ENCODE data around the gene RPN1. TPM values are rescaled to one million over a fixed set of nuclear protein-coding genes. Genes with fewer than 3 reads are reported as not detected.

Gene RPN1
- total and polyA plus RNA-seq, 10 of the 15 experiments (the other 5 are each of a cell fraction or from before 2014, with no cell fraction given), result 56.1 to 266 (median 157) TPM

DNA sequence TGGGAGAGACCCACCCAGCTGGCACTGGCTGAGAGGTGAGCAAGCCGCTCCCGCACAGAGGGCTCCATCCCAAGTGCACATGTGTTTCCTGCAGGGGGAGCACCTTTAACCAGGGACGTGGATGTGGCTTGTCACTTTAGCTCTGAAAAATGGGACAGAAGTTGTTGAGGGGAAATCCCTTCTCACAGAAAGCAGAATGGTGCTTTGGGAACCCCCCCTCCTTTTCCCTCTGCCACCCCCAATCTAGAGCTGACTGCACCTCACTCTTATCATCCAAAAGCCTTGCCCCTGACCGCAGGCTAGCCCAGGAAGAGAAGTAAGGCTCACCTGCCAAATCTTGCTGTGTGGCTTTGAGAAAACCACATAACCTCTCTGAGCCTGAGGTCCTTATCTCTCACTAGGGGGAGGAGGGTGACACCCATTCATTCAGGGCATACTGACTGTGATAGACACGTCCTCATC, 77.9 kb downstream of the RPN1 start (continued):
- TF ChIP-seq SIN3A (IDR thresholded peaks at IDR 0.05; ENCODE audit: low read depth, low read length), result no peak
- TF ChIP-seq CHD4 (IDR thresholded peaks at IDR 0.05), result no peak
- TF ChIP-seq, protein P1, sequence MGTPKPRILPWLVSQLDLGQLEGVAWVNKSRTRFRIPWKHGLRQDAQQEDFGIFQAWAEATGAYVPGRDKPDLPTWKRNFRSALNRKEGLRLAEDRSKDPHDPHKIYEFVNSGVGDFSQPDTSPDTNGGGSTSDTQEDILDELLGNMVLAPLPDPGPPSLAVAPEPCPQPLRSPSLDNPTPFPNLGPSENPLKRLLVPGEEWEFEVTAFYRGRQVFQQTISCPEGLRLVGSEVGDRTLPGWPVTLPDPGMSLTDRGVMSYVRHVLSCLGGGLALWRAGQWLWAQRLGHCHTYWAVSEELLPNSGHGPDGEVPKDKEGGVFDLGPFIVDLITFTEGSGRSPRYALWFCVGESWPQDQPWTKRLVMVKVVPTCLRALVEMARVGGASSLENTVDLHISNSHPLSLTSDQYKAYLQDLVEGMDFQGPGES (IDR thresholded peaks at IDR 0.05), result no peak
- TF ChIP-seq IKZF1 (conservative IDR thresholded peaks at IDR 0.05), result peak; percentile 43; the same call in 1 of the 2 replicates
- TF ChIP-seq RB1 (IDR thresholded peaks at IDR 0.05; ENCODE audit: borderline replicate concordance), result no peak
- TF ChIP-seq, protein P2, sequence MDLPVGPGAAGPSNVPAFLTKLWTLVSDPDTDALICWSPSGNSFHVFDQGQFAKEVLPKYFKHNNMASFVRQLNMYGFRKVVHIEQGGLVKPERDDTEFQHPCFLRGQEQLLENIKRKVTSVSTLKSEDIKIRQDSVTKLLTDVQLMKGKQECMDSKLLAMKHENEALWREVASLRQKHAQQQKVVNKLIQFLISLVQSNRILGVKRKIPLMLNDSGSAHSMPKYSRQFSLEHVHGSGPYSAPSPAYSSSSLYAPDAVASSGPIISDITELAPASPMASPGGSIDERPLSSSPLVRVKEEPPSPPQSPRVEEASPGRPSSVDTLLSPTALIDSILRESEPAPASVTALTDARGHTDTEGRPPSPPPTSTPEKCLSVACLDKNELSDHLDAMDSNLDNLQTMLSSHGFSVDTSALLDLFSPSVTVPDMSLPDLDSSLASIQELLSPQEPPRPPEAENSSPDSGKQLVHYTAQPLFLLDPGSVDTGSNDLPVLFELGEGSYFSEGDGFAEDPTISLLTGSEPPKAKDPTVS (IDR thresholded peaks at IDR 0.05; ENCODE audit: low read depth, low read length), result no peak
- TF ChIP-seq SUZ12 (IDR thresholded peaks at IDR 0.05; ENCODE audit: unreplicated experiment), result no peak
- TF ChIP-seq, protein P3, sequence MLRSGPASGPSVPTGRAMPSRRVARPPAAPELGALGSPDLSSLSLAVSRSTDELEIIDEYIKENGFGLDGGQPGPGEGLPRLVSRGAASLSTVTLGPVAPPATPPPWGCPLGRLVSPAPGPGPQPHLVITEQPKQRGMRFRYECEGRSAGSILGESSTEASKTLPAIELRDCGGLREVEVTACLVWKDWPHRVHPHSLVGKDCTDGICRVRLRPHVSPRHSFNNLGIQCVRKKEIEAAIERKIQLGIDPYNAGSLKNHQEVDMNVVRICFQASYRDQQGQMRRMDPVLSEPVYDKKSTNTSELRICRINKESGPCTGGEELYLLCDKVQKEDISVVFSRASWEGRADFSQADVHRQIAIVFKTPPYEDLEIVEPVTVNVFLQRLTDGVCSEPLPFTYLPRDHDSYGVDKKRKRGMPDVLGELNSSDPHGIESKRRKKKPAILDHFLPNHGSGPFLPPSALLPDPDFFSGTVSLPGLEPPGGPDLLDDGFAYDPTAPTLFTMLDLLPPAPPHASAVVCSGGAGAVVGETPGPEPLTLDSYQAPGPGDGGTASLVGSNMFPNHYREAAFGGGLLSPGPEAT (IDR thresholded peaks at IDR 0.05; ENCODE audit: low read depth), result no peak
- TF ChIP-seq ZBED1 (IDR thresholded peaks at IDR 0.05; ENCODE audit: borderline replicate concordance), result no peak
- TF ChIP-seq, protein P4, sequence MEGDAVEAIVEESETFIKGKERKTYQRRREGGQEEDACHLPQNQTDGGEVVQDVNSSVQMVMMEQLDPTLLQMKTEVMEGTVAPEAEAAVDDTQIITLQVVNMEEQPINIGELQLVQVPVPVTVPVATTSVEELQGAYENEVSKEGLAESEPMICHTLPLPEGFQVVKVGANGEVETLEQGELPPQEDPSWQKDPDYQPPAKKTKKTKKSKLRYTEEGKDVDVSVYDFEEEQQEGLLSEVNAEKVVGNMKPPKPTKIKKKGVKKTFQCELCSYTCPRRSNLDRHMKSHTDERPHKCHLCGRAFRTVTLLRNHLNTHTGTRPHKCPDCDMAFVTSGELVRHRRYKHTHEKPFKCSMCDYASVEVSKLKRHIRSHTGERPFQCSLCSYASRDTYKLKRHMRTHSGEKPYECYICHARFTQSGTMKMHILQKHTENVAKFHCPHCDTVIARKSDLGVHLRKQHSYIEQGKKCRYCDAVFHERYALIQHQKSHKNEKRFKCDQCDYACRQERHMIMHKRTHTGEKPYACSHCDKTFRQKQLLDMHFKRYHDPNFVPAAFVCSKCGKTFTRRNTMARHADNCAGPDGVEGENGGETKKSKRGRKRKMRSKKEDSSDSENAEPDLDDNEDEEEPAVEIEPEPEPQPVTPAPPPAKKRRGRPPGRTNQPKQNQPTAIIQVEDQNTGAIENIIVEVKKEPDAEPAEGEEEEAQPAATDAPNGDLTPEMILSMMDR (IDR thresholded peaks at IDR 0.05 in 2 of 3, conservative IDR thresholded peaks at IDR 0.05 in 1 of 3; ENCODE audit: control insufficient read depth in 2 of 3, extremely low read depth in 1 of 3, insufficient read depth in 1 of 3, low read depth in 3 of 3, low read length in 3 of 3), result peak; percentile 33 to 45 (median 37); a peak in 5 of 6 replicates
- peak in 1 of 2 experiments; percentile 14; a peak in 1 of 4 replicates for TF ChIP-seq BHLHE40 (IDR thresholded peaks at IDR 0.05; ENCODE audit: borderline replicate concordance in 1 of 2, low read depth in 2 of 2, low read length in 1 of 2)
- peak; percentile 32 for TF ChIP-seq RUNX3 (IDR thresholded peaks at IDR 0.05; ENCODE audit: low read length)
- no peak for TF ChIP-seq RAD21 (IDR thresholded peaks at IDR 0.05; ENCODE audit: insufficient read depth, low read depth, low read length)
- no peak for TF ChIP-seq KLF5 (IDR thresholded peaks at IDR 0.05; ENCODE audit: partially characterized antibody)
- TF ChIP-seq, protein P5, sequence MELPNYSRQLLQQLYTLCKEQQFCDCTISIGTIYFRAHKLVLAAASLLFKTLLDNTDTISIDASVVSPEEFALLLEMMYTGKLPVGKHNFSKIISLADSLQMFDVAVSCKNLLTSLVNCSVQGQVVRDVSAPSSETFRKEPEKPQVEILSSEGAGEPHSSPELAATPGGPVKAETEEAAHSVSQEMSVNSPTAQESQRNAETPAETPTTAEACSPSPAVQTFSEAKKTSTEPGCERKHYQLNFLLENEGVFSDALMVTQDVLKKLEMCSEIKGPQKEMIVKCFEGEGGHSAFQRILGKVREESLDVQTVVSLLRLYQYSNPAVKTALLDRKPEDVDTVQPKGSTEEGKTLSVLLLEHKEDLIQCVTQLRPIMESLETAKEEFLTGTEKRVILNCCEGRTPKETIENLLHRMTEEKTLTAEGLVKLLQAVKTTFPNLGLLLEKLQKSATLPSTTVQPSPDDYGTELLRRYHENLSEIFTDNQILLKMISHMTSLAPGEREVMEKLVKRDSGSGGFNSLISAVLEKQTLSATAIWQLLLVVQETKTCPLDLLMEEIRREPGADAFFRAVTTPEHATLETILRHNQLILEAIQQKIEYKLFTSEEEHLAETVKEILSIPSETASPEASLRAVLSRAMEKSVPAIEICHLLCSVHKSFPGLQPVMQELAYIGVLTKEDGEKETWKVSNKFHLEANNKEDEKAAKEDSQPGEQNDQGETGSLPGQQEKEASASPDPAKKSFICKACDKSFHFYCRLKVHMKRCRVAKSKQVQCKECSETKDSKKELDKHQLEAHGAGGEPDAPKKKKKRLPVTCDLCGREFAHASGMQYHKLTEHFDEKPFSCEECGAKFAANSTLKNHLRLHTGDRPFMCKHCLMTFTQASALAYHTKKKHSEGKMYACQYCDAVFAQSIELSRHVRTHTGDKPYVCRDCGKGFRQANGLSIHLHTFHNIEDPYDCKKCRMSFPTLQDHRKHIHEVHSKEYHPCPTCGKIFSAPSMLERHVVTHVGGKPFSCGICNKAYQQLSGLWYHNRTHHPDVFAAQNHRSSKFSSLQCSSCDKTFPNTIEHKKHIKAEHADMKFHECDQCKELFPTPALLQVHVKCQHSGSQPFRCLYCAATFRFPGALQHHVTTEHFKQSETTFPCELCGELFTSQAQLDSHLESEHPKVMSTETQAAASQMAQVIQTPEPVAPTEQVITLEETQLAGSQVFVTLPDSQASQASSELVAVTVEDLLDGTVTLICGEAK (IDR thresholded peaks at IDR 0.05; ENCODE audit: borderline replicate concordance), result no peak
- TF ChIP-seq GATAD2B (conservative IDR thresholded peaks at IDR 0.05; ENCODE audit: low read depth), result no peak
- TF ChIP-seq, protein P6, sequence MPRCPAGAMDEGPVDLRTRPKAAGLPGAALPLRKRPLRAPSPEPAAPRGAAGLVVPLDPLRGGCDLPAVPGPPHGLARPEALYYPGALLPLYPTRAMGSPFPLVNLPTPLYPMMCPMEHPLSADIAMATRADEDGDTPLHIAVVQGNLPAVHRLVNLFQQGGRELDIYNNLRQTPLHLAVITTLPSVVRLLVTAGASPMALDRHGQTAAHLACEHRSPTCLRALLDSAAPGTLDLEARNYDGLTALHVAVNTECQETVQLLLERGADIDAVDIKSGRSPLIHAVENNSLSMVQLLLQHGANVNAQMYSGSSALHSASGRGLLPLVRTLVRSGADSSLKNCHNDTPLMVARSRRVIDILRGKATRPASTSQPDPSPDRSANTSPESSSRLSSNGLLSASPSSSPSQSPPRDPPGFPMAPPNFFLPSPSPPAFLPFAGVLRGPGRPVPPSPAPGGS (IDR thresholded peaks at IDR 0.05; ENCODE audit: borderline replicate concordance, insufficient read depth, low read depth, low read length, poor library complexity, severe bottlenecking), result no peak
- TF ChIP-seq ZNF622 (IDR thresholded peaks at IDR 0.05), result no peak

All from GM12878 (cell line).